PC-9 (cell line): ENCODE measurements around the gene HMGN4. TPM values are rescaled to one million over a fixed set of nuclear protein-coding genes. Genes with fewer than 3 reads are reported as not detected.

Experiments
- BruUV-seq: library from RNA; stranded (reverse); fragments of 400-500 nt; replicated peaks from 2 replicates; lab custom pipeline; 2021; lab: Mats Ljungman, UMichigan
- CTCF ChIA-PET: fragments of 300-600 bp; sonication (Branson Sonifier 250); formaldehyde crosslinking; loops from one replicate; lab custom pipeline; 2022; ENCODE audit warnings: antibody characterized with exemption; lab: Charles Lee
- POLR2A ChIA-PET: fragments of 300-600 bp; sonication (Branson Sonifier 250); formaldehyde crosslinking; loops from one replicate; lab custom pipeline; 2022; ENCODE audit warnings: antibody characterized with exemption; ENCODE audit not compliant: unreplicated experiment; lab: Charles Lee
- DNase-seq, 2 experiments: peaks; one replicate each; pipeline versions ENCODE4 v3.0.0 to v3.0.0-alpha.2; 2015 to 2022; ENCODE audit warnings: mixed read lengths in 1 of 2
- H2AFZ ChIP-seq: fragments of 200-600 bp; sonication (generic); 2 replicates; pipeline ENCODE4 v1.8.1; 2017; ENCODE audit warnings: antibody characterized with exemption
- H3F3A ChIP-seq: fragments of 200-600 bp; sonication (generic); 2 replicates; pipeline ENCODE4 v1.8.1; 2017; ENCODE audit warnings: antibody characterized with exemption, mild to moderate bottlenecking, low read depth; ENCODE audit not compliant: insufficient read depth
- H3K27ac ChIP-seq: fragments of 200-600 bp; sonication (generic); 2 replicates; pipeline ENCODE4 v1.6.1; 2016; ENCODE audit warnings: mixed run types
- H3K27me3 ChIP-seq: fragments of 200-600 bp; sonication (generic); 2 replicates; pipeline ENCODE4 v1.6.1; 2016; ENCODE audit warnings: low read depth, mixed run types; ENCODE audit not compliant: insufficient read depth
- H3K36me3 ChIP-seq: fragments of 200-600 bp; sonication (generic); 2 replicates; pipeline ENCODE4 v1.6.1; 2016; ENCODE audit warnings: low read depth, mixed run types
- H3K4me1 ChIP-seq: fragments of 200-600 bp; sonication (generic); replicated peaks from 2 replicates; pipeline ENCODE4 v1.6.1; 2016; ENCODE audit warnings: mixed run types; ENCODE audit not compliant: insufficient read depth
- H3K4me2 ChIP-seq: fragments of 200-600 bp; sonication (generic); 2 replicates; pipeline ENCODE4 v1.6.1; 2017; ENCODE audit warnings: mixed run types
- H3K4me3 ChIP-seq: fragments of 200-600 bp; sonication (generic); 2 replicates; pipeline ENCODE4 v1.6.1; 2016; ENCODE audit warnings: mixed run types
- H3K79me2 ChIP-seq: fragments of 200-600 bp; sonication (generic); 2 replicates; pipeline ENCODE4 v1.6.1; 2017; ENCODE audit warnings: low read depth, mixed run types
- H3K9me2 ChIP-seq: fragments of 200-600 bp; sonication (generic); 2 replicates; pipeline ENCODE4 v1.8.1; 2017; ENCODE audit warnings: mild to moderate bottlenecking; ENCODE audit not compliant: insufficient read depth
- H3K9me3 ChIP-seq: fragments of 200-600 bp; sonication (generic); 2 replicates; pipeline ENCODE4 v1.8.1; 2016; ENCODE audit warnings: low read depth; ENCODE audit not compliant: insufficient read depth
- H4K20me1 ChIP-seq: fragments of 200-600 bp; sonication (generic); 2 replicates; pipeline ENCODE4 v1.8.1; 2017; ENCODE audit not compliant: insufficient read depth
- CTCF ChIP-seq: fragments of 200-600 bp; sonication (generic); conservative IDR thresholded peaks from 2 replicates; pipeline ENCODE4 v1.6.1; 2017; ENCODE audit warnings: mixed run types, antibody characterized with exemption, mild to moderate bottlenecking, moderate library complexity
- EZH2 ChIP-seq: fragments of 200-600 bp; sonication (generic); IDR thresholded peaks from 2 replicates; pipeline ENCODE4 v1.8.0; 2017; ENCODE audit warnings: antibody characterized with exemption, low read depth
- intact Hi-C: fragments of 100-400 bp; cut with micrococcal nuclease; formaldehyde crosslinking; loops from one replicate; pipeline ENCODE4 v1.10.0; 2022; ENCODE audit not compliant: unreplicated experiment
- total RNA-seq: library from RNA; stranded (reverse); gene quantifications from 2 replicates; pipeline ENCODE4 v1.2.3, GENCODE V29; 2021

Gene HMGN4
- total RNA-seq, 1 experiment from 2014 or later: 86.9 TPM

- no peak overlapping the region for H2AFZ ChIP-seq
- no peaks in the 10 kb centered on the region for H3K9me2 ChIP-seq
- H3K36me3 ChIP-seq: no peaks in the 10 kb centered on the region
- no peaks in the 10 kb centered on the region for H3F3A ChIP-seq
- CTCF ChIA-PET: interaction anchor here (0.6 kb wide), 1 partner anchor 63 kb away, joined by 6 read pairs; no protein-coding TSS in a partner anchor
- POLR2A ChIA-PET: interaction anchor here (0.6 kb wide), 1 partner anchor 22 kb away, joined by 5 read pairs; no protein-coding TSS in a partner anchor
- H3K27me3 ChIP-seq: no peaks in the 10 kb centered on the region
- DNase-seq: no peak
- H3K4me3 ChIP-seq: no peak overlapping the region
- TF ChIP-seq CTCF (no peak), EZH2 (no peak)
- intact Hi-C loops: no loop called here
- BruUV-seq: no TSS peak
- no peak overlapping the region for H3K27ac ChIP-seq
- no peaks in the 10 kb centered on the region for H4K20me1 ChIP-seq
- no peaks in the 10 kb centered on the region for H3K4me1 ChIP-seq
- H3K9me3 ChIP-seq: no peaks in the 10 kb centered on the region
- H3K79me2 ChIP-seq: no peaks in the 10 kb centered on the region
- no peak overlapping the region for H3K4me2 ChIP-seq
Observed at GRCh38 chr6:26491604-26492003, 46.6 kb upstream of the HMGN4 start.

- intact Hi-C loops: no loop called here
- Histone ChIP-seq H3K27me3 (no peaks in the 10 kb centered on the region), H3K9me3 (no peaks in the 10 kb centered on the region), H3K79me2 (no peaks in the 10 kb centered on the region), H3K9me2 (no peaks in the 10 kb centered on the region), H2AFZ (no peak overlapping the region), H3K4me1 (no peaks in the 10 kb centered on the region), H3K4me2 (no peak overlapping the region), H3K36me3 (no peaks in the 10 kb centered on the region), H3K27ac (no peak overlapping the region), H3K4me3 (no peak overlapping the region), H4K20me1 (no peaks in the 10 kb centered on the region), H3F3A (no peaks in the 10 kb centered on the region)
- TF ChIP-seq CTCF (0 out of 2 replicates have a peak, but pooled peaks have one; percentile 36), EZH2 (no peak)
- ChIA-PET POLR2A (no interaction called here), CTCF (no interaction called here)
- DNase-seq: no peak
- BruUV-seq: no TSS peak
Observed at GRCh38 chr6:26493258-26493657, 44.9 kb upstream of the HMGN4 start.

GRCh38 chr6:26494117-26494516 is 44.0 kb upstream of the HMGN4 start:
- no peaks in the 10 kb centered on the region for H3K27me3 ChIP-seq
- H3K79me2 ChIP-seq: no peaks in the 10 kb centered on the region
- BruUV-seq: no TSS peak
- no peak for DNase-seq
- H3K4me1 ChIP-seq: no peaks in the 10 kb centered on the region
- no peaks in the 10 kb centered on the region for H3K36me3 ChIP-seq
- CTCF ChIA-PET: no interaction called here
- H3F3A ChIP-seq: no peaks in the 10 kb centered on the region
- H3K4me2 ChIP-seq: no peak overlapping the region
- H3K9me3 ChIP-seq: no peaks in the 10 kb centered on the region
- TF ChIP-seq CTCF (no peak), EZH2 (no peak)
- H4K20me1 ChIP-seq: no peaks in the 10 kb centered on the region
- H2AFZ ChIP-seq: no peak overlapping the region
- intact Hi-C loops: no loop called here
- no peaks in the 10 kb centered on the region for H3K9me2 ChIP-seq
- H3K27ac ChIP-seq: no peak overlapping the region
- no peak overlapping the region for H3K4me3 ChIP-seq
- POLR2A ChIA-PET: no interaction called here
